Measurements from ENCODE around the gene CFAP92.

GRCh38 chr3:129000742-129001100 is 6.8 kb upstream of the CFAP92 start:
- TF ChIP-seq CTCF (IDR thresholded peaks at IDR 0.05) (no peak), POLR2A (IDR thresholded peaks at IDR 0.05) (no peak), EP300 (IDR thresholded peaks at IDR 0.05) (no peak)

Data from sigmoid colon (tissue), 4 donors.